KMS-11 (cell line): Measurements from ENCODE around the gene RASGRF2.

Experiments
- H2AFZ ChIP-seq: fragments of 200-600 bp; sonication (generic); 2 replicates; pipeline ENCODE4 v1.6.1; 2016; ENCODE audit warnings: antibody characterized with exemption, mixed run types, low read depth
- H3K27ac ChIP-seq: fragments of 200-600 bp; sonication (generic); 2 replicates; pipeline ENCODE4 v1.6.1; 2016; ENCODE audit warnings: mild to moderate bottlenecking, mixed run types
- H3K27me3 ChIP-seq: fragments of 200-600 bp; sonication (generic); 2 replicates; pipeline ENCODE4 v1.6.1; 2017; ENCODE audit warnings: mild to moderate bottlenecking, low read depth, mixed run types, moderate library complexity; ENCODE audit not compliant: insufficient read depth
- H3K36me3 ChIP-seq: fragments of 200-600 bp; sonication (generic); 2 replicates; pipeline ENCODE4 v1.6.1; 2017; ENCODE audit warnings: mild to moderate bottlenecking, mixed run types; ENCODE audit not compliant: insufficient read depth
- H3K4me1 ChIP-seq: fragments of 200-600 bp; sonication (generic); 2 replicates; pipeline ENCODE4 v1.6.1; 2016; ENCODE audit warnings: mild to moderate bottlenecking, low read depth, mixed run types; ENCODE audit not compliant: poor library complexity, severe bottlenecking
- H3K4me2 ChIP-seq: fragments of 200-600 bp; sonication (generic); 2 replicates; pipeline ENCODE4 v1.7.0; 2016; ENCODE audit warnings: mild to moderate bottlenecking, mixed run types
- H3K4me3 ChIP-seq: fragments of 200-600 bp; sonication (generic); IDR thresholded peaks from 2 replicates; pipeline ENCODE4 v1.6.1; 2017; ENCODE audit warnings: low read depth, low read length, mixed read lengths; ENCODE audit not compliant: insufficient read depth
- H3K79me2 ChIP-seq: fragments of 200-600 bp; sonication (generic); 2 replicates; pipeline ENCODE4 v1.6.1; 2016; ENCODE audit warnings: low read depth, mixed run types; ENCODE audit not compliant: insufficient read depth
- H3K9ac ChIP-seq: fragments of 200-600 bp; sonication (generic); 2 replicates; pipeline ENCODE4 v1.6.1; 2016; ENCODE audit warnings: mild to moderate bottlenecking, mixed run types
- H4K20me1 ChIP-seq: fragments of 200-600 bp; sonication (generic); 2 replicates; pipeline ENCODE4 v1.6.1; 2016; ENCODE audit warnings: mild to moderate bottlenecking, mixed run types; ENCODE audit not compliant: insufficient read depth
- CTCF ChIP-seq: fragments of 200-600 bp; sonication (generic); conservative IDR thresholded peaks from 2 replicates; pipeline ENCODE4 v1.6.1; 2017; ENCODE audit warnings: low read depth, mild to moderate bottlenecking, antibody characterized with exemption, low read length, moderate library complexity, mixed read lengths

The RASGRF2 gene

GRCh38 chr5:80961376-80962281 is 1.5 kb downstream of the RASGRF2 start:
- no peak overlapping the region for H2AFZ ChIP-seq
- H4K20me1 ChIP-seq, result no peaks in the 10 kb centered on the region
- H3K4me2 ChIP-seq, result no peak overlapping the region
- peaks cover 11% of the 10 kb centered on the region for H3K4me1 ChIP-seq
- H3K27ac ChIP-seq, result no peak overlapping the region
- no peak overlapping the region for H3K9ac ChIP-seq
- H3K27me3 ChIP-seq, result no peaks in the 10 kb centered on the region
- TF ChIP-seq CTCF, result no peak
- no peak overlapping the region for H3K4me3 ChIP-seq
- H3K79me2 ChIP-seq, result no peaks in the 10 kb centered on the region
- no peaks in the 10 kb centered on the region for H3K36me3 ChIP-seq

GRCh38 chr5:80962630-80963520 is 2.7 kb downstream of the RASGRF2 start:
- Histone ChIP-seq H3K4me1 (peaks cover 10% of the 10 kb centered on the region), H3K27me3 (no peaks in the 10 kb centered on the region), H3K36me3 (no peaks in the 10 kb centered on the region), H3K27ac (no peak overlapping the region), H4K20me1 (no peaks in the 10 kb centered on the region), H3K9ac (no peak overlapping the region), H3K4me2 (no peak overlapping the region), H3K79me2 (no peaks in the 10 kb centered on the region), H3K4me3 (no peak overlapping the region), H2AFZ (no peak overlapping the region)
- no peak for TF ChIP-seq CTCF

GRCh38 chr5:80963521-80963895 is 3.3 kb downstream of the RASGRF2 start:
- Histone ChIP-seq H3K27me3 (no peaks in the 10 kb centered on the region), H3K4me1 (peaks cover 4% of the 10 kb centered on the region), H3K4me3 (no peak overlapping the region), H4K20me1 (no peaks in the 10 kb centered on the region), H3K9ac (no peak overlapping the region), H3K79me2 (no peaks in the 10 kb centered on the region), H3K4me2 (no peak overlapping the region), H3K36me3 (no peaks in the 10 kb centered on the region), H2AFZ (no peak overlapping the region), H3K27ac (no peak overlapping the region)
- TF ChIP-seq CTCF, result no peak

GRCh38 chr5:80963966-80964481 is 3.9 kb downstream of the RASGRF2 start:
- Histone ChIP-seq H3K4me2 (no peak overlapping the region), H4K20me1 (no peaks in the 10 kb centered on the region), H3K79me2 (no peaks in the 10 kb centered on the region), H3K27me3 (no peaks in the 10 kb centered on the region), H3K4me3 (no peak overlapping the region), H2AFZ (no peak overlapping the region), H3K36me3 (no peaks in the 10 kb centered on the region), H3K27ac (no peak overlapping the region), H3K4me1 (no peaks in the 10 kb centered on the region), H3K9ac (no peak overlapping the region)
- no peak for TF ChIP-seq CTCF
